Esophagus squamous epithelium (tissue), 4 donors: Measurements from ENCODE around the gene FAM171A1.

Experiments
- CTCF ChIP-seq, 6 experiments: fragments of 450-650 bp in 4 of 6; fragments of 200-600 bp in 2 of 6; sonication (generic) in 2 of 6; IDR thresholded peaks; one replicate each; pipeline ENCODE4 v1.5.1; 2016 to 2019; ENCODE audit warnings: antibody characterized with exemption in 6 of 6, mild to moderate bottlenecking in 4 of 6, moderate library complexity in 4 of 6
- POLR2A ChIP-seq, 4 donors: fragments of 450-650 bp; IDR thresholded peaks; one replicate each; pipeline ENCODE4 v1.6.1; 2017; ENCODE audit warnings: antibody characterized with exemption in 4 of 4, mild to moderate bottlenecking in 4 of 4, moderate library complexity in 3 of 4

- no peak for TF ChIP-seq CTCF (IDR thresholded peaks at IDR 0.05)
- no peak for TF ChIP-seq POLR2A (IDR thresholded peaks at IDR 0.05)
Measured at GRCh38 chr10:15223174-15223573, 147.9 kb downstream of the FAM171A1 start.
